Measurements from ENCODE around the gene MAN2B2.

MAN2B2 gene

DNA sequence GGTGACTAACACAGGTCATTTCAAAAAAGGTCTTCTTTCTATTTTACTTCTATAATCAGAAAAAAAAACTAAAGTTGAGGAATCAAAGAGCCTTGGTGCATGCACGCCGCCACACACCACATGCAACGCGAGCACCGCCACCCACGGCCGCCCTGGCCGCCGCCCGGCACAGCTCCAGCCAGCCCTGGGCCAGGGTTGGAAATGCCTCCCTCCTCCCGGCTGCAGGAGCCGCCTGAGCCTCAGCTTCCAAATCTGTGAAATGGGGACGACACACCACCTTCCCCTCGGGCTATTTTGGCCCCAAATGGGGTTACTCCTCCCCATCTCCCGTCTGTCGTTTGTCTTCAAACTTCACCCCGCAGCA lies 39.7 kb upstream of the MAN2B2 start:
- no peak overlapping the region for H3K4me3 ChIP-seq (replicated peaks; ENCODE audit: low read depth, low read length)
- no peak for DNase-seq (ENCODE audit: low read depth)
- TF ChIP-seq, protein P1, sequence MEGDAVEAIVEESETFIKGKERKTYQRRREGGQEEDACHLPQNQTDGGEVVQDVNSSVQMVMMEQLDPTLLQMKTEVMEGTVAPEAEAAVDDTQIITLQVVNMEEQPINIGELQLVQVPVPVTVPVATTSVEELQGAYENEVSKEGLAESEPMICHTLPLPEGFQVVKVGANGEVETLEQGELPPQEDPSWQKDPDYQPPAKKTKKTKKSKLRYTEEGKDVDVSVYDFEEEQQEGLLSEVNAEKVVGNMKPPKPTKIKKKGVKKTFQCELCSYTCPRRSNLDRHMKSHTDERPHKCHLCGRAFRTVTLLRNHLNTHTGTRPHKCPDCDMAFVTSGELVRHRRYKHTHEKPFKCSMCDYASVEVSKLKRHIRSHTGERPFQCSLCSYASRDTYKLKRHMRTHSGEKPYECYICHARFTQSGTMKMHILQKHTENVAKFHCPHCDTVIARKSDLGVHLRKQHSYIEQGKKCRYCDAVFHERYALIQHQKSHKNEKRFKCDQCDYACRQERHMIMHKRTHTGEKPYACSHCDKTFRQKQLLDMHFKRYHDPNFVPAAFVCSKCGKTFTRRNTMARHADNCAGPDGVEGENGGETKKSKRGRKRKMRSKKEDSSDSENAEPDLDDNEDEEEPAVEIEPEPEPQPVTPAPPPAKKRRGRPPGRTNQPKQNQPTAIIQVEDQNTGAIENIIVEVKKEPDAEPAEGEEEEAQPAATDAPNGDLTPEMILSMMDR (IDR thresholded peaks at IDR 0.05; ENCODE audit: low read length, missing control alignments): no peak

DNA sequence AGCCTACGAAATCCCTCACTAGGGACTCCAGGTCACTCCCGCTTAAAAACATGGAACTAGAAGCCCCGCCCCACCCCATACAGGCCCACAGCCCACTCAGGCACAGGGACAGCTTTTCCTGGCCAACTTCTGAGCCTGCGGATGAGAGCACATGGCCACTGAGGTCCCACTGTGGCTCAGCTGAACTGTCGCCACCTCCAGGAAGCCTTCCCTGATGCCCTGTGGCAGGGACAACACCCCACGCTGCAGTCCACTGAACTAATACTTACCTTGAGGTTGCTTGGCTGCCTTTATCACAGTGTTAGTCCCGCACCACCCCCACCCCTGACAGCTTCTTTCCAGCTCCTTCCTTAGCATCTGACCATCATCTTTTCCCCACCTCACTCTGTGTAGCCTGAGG lies 39.3 kb upstream of the MAN2B2 start:
- no peak overlapping the region for H3K4me3 ChIP-seq (replicated peaks; ENCODE audit: low read depth, low read length)
- TF ChIP-seq, protein P1 (IDR thresholded peaks at IDR 0.05; ENCODE audit: low read length, missing control alignments): no peak
- DNase-seq (ENCODE audit: low read depth): no peak

DNA sequence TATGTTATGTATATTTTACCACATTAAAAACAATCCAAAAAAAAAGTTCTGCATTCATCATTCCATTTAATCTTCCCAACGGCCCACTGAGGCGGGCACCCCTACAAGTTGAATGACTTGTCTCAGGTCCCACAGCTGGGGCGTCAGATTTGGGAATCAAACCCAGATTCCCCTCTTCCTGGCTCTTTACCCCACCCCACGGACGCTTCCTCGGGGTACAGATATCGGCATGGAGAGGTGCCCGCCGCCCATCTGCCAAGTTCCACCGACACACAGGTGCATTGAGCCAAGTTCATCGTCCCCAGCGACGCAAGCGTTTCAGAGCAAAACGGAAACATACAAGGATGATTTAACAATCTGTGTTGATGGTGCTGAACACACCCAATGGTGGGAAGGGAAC lies 36.9 kb upstream of the MAN2B2 start:
- no peak for DNase-seq (ENCODE audit: low read depth)
- TF ChIP-seq, protein P1 (IDR thresholded peaks at IDR 0.05; ENCODE audit: low read length, missing control alignments): no peak
- H3K4me3 ChIP-seq (replicated peaks; ENCODE audit: low read depth, low read length): no peak overlapping the region

DNA sequence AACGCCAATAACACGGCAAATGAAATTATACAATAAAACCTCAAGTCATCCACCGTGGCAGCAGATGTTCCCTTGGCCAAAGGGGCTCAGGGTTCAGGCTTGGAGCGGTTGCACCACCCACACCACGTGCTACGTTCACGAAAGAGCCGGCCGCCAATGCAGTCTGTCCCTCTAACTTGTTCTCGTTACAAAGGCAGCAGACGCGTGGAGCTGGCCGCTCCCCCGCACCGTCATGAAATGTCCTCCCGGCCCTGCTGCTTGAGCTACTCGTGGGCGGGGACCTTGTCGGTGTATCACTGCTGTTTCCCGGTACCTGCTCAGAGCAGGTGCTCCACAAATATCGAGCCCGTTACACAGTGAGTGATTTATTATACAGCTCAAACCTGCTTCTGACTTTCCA lies 36.4 kb upstream of the MAN2B2 start:
- no peak overlapping the region for H3K4me3 ChIP-seq (replicated peaks; ENCODE audit: low read depth, low read length)
- no peak for DNase-seq (ENCODE audit: low read depth)
- TF ChIP-seq, protein P1 (IDR thresholded peaks at IDR 0.05; ENCODE audit: low read length, missing control alignments): no peak

DNA sequence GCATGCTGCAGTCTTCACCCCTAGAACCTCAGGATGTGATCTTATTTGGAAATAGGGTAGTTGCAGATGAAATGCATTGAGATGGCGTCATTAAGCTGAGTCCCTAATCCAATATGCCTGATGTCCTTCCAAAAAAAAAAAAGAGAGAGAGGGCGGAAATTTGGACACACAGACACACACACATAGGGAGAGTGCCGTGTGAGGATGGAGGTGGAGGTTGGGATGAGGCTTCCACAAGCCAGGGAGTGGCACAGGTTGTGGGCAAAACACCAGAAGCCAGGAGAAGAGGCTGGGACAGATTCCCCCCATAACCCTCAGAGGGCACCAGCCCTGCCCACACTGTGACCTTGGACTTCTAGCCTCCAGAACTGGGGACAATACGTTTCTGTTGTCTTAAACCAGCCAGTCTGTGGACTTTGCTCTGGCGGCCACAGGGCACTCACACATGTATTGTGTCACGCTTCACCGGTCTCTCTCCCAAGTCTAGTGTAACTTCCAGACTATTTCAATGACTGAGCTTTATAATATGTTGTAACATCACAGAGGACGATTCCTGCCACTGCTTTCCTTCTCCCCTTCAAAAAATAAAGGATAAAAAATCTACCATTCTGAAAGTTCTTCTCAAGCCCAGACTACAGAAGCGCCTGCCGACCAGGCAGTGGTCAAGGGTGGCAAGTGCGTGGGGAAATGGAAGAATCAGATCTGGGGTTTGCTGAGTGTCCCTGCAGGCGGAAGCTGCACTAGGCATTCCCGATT lies 35.8 kb upstream of the MAN2B2 start:
- DNase-seq (ENCODE audit: low read depth): no peak
- H3K4me3 ChIP-seq (replicated peaks; ENCODE audit: low read depth, low read length): no peak overlapping the region
- TF ChIP-seq, protein P1 (IDR thresholded peaks at IDR 0.05; ENCODE audit: low read length, missing control alignments): no peak

DNA sequence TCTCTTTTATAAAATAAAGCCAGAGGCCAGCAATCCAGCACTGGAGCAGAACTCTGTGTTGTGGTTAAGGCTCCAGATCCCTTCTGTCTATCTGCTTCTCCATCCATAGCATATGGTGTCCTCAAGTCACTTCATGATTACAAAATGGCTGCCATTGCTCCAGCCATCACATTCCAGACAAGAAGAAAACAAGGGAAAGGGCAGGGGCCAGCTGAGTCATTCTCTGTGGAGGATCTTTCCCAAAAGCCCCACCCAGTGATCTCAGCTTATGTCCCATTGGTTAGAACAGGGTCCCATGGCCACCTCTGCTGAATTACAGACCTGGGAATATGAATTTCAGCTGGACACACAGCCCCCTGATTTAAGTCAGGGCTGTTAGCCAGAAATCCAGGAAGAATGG lies 34.1 kb upstream of the MAN2B2 start:
- DNase-seq (ENCODE audit: low read depth): no peak
- H3K4me3 ChIP-seq (replicated peaks; ENCODE audit: low read depth, low read length): no peak overlapping the region
- TF ChIP-seq, protein P1 (IDR thresholded peaks at IDR 0.05; ENCODE audit: low read length, missing control alignments): no peak

DNA sequence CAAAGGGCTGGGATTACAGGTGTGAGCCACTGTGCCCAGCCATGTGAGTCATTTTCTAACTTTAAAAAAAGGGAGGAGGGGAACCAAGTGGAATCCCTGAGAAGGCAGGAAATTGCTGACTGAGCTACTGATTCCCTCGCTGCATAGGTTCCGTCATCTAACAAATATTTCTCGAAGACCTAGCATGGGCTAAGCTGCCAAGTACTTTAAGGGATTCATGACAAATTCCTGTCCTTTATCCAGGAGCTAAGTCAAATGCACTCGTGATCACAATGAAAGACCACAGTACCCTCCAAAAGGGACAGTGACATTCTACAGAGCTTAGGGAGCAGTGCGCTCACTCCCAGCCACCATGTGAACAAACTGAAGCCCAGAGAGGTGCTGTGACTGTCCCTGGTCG lies 33.2 kb upstream of the MAN2B2 start:
- no peak overlapping the region for H3K4me3 ChIP-seq (replicated peaks; ENCODE audit: low read depth, low read length)
- TF ChIP-seq, protein P1 (IDR thresholded peaks at IDR 0.05; ENCODE audit: low read length, missing control alignments): no peak
- no peak for DNase-seq (ENCODE audit: low read depth)

All from fibroblast of pulmonary artery (primary cell).